Fibroblast of villous mesenchyme (primary cell): ENCODE data around the gene AK8. TPM values are rescaled to one million over a fixed set of nuclear protein-coding genes. Genes with fewer than 3 reads are reported as not detected.

Source experiments
- DNase-seq: peaks from one replicate; pipeline ENCODE4 v3.0.0-alpha.2; 2010; ENCODE audit warnings: low read depth
- H3K4me3 ChIP-seq: 2 replicates; pipeline ENCODE4 v1.5.1; 2011; ENCODE audit warnings: low read depth, mild to moderate bottlenecking, low read length
- CTCF ChIP-seq: IDR thresholded peaks from 2 replicates; pipeline ENCODE4 v1.5.1; 2012; ENCODE audit warnings: low read depth, mild to moderate bottlenecking, low read length; ENCODE audit not compliant: insufficient read depth
- total RNA-seq: library from RNA; depleted of rRNA; stranded (reverse); fragments of >200 nt; gene quantifications from 2 replicates; pipeline ENCODE4 v1.2.3, GENCODE V29; 2012

Gene AK8
- total RNA-seq, 1 donor: not detected

GRCh38 chr9:132910376-132910775 is 32.3 kb upstream of the AK8 start:
- H3K4me3 ChIP-seq: no peak overlapping the region
- TF ChIP-seq CTCF: no peak
- DNase-seq: no peak

GRCh38 chr9:132909311-132909710 is 31.2 kb upstream of the AK8 start:
- no peak for TF ChIP-seq CTCF
- H3K4me3 ChIP-seq: no peak overlapping the region
- no peak for DNase-seq

- no peak for TF ChIP-seq CTCF
- H3K4me3 ChIP-seq: no peak overlapping the region
- no peak for DNase-seq
Observed at GRCh38 chr9:132908635-132909034, 30.6 kb upstream of the AK8 start.

DNA sequence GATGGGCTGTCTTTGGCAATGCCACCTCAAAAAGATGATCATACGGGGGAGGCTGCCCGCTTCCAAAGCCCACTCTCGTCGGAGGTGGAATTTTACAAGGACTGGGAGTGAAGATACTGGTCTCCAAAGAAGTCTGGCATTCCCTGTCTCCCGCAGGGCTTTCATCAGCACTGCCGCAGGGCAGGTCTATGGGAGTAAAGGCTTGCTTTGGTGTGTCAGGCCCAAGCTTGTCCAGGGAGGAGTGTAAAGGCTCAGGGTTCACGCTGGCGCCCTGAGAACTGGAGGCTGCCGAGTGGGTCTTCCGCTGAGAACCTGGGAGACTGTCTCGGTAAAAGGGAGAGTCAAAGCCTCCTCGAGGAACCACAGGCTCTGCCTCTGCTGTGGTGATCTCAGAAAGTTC is 27.6 kb upstream of the AK8 start:
- TF ChIP-seq CTCF: no peak

GRCh38 chr9:132903574-132904492 is 25.7 kb upstream of the AK8 start:
- DNase-seq: no peak
- no peak overlapping the region for H3K4me3 ChIP-seq
- no peak for TF ChIP-seq CTCF

More for the DNA sequence above, 27.6 kb upstream of the AK8 start:
- DNase-seq: no peak
- H3K4me3 ChIP-seq: no peak overlapping the region

GRCh38 chr9:132901858-132902831 is 24.1 kb upstream of the AK8 start:
- no peak overlapping the region for H3K4me3 ChIP-seq
- DNase-seq: peak; percentile 84
- TF ChIP-seq CTCF: peak; percentile 91
